Keratinocyte (primary cell): ENCODE results near the gene SLC25A23. TPM values are rescaled to one million over a fixed set of nuclear protein-coding genes. Genes with fewer than 3 reads are reported as not detected.

Source experiments
- DNase-seq: peaks from one replicate; pipeline ENCODE4 v3.0.0-alpha.2; 2011; ENCODE audit warnings: low read depth, missing footprints, low spot score
- FAIRE-seq: peaks from 2 replicates; lab custom pipeline; 2011; peaks lifted over from hg19 to GRCh38; lab: Jason Lieb, UNC
- H2AFZ ChIP-seq: 2 replicates; pipeline ENCODE4 v1.6.0; 2012; ENCODE audit warnings: low read length, control low read depth, inconsistent platforms; ENCODE audit not compliant: control insufficient read depth
- H3K27ac ChIP-seq: 2 replicates; pipeline ENCODE4 v1.5.1; 2011; ENCODE audit warnings: low read length; ENCODE audit not compliant: control insufficient read depth, insufficient read depth
- H3K27me3 ChIP-seq: 3 replicates; pipeline ENCODE4 v1.6.0; 2011; ENCODE audit warnings: low read length; ENCODE audit not compliant: control insufficient read depth, insufficient read depth; ENCODE audit errors: extremely low read depth
- H3K36me3 ChIP-seq, 2 experiments: 2 replicates in 1 of 2; 3 replicates in 1 of 2; pipeline ENCODE4 v1.5.1; 2011; ENCODE audit warnings: low read length in 2 of 2, mild to moderate bottlenecking in 1 of 2; ENCODE audit not compliant: control insufficient read depth in 2 of 2, insufficient read depth in 2 of 2; ENCODE audit errors: extremely low read depth in 1 of 2
- H3K4me1 ChIP-seq: 3 replicates; pipeline ENCODE4 v1.5.1; 2011; ENCODE audit warnings: low read length; ENCODE audit not compliant: control insufficient read depth, insufficient read depth; ENCODE audit errors: extremely low read depth
- H3K4me2 ChIP-seq: 3 replicates; pipeline ENCODE4 v1.6.0; 2011; ENCODE audit warnings: low read depth, low read length; ENCODE audit not compliant: control insufficient read depth, insufficient read depth; ENCODE audit errors: extremely low read depth
- H3K4me3 ChIP-seq, 3 experiments: fragments of 200-600 bp in 1 of 3; sonication (generic) in 1 of 3; 2 replicates in 2 of 3; 3 replicates in 1 of 3; pipeline ENCODE4 v1.5.1; 2011 to 2016; ENCODE audit warnings: low read length in 3 of 3, mild to moderate bottlenecking in 3 of 3, control low read depth in 2 of 3, inconsistent platforms in 1 of 3, low read depth in 1 of 3, mixed read lengths in 1 of 3, mixed run types in 1 of 3, moderate library complexity in 1 of 3; ENCODE audit not compliant: control insufficient read depth in 2 of 3, insufficient read depth in 2 of 3; ENCODE audit errors: extremely low read depth in 1 of 3
- H3K79me2 ChIP-seq: 2 replicates; pipeline ENCODE4 v1.6.0; 2012; ENCODE audit warnings: low read length; ENCODE audit not compliant: control insufficient read depth, insufficient read depth
- H3K9ac ChIP-seq: 3 replicates; pipeline ENCODE4 v1.6.0; 2011; ENCODE audit warnings: low read length; ENCODE audit not compliant: control insufficient read depth, insufficient read depth; ENCODE audit errors: extremely low read depth
- H3K9me1 ChIP-seq: 3 replicates; pipeline ENCODE4 v1.6.0; 2011; ENCODE audit warnings: low read length; ENCODE audit not compliant: control insufficient read depth, insufficient read depth; ENCODE audit errors: extremely low read depth
- H3K9me3 ChIP-seq: 2 replicates; pipeline ENCODE4 v1.5.1; 2012; ENCODE audit warnings: low read depth, low read length; ENCODE audit not compliant: control insufficient read depth
- H4K20me1 ChIP-seq: 3 replicates; pipeline ENCODE4 v1.6.0; 2011; ENCODE audit warnings: low read length; ENCODE audit not compliant: control insufficient read depth, insufficient read depth; ENCODE audit errors: extremely low read depth
- CTCF ChIP-seq, 3 experiments: IDR thresholded peaks in 1 of 3; conservative IDR thresholded peaks in 1 of 3; optimal IDR thresholded peaks in 1 of 3; 2 replicates in 2 of 3; 3 replicates in 1 of 3; pipeline versions ENCODE3 to v1.5.1; 2011; ENCODE audit warnings: low read length in 3 of 3, mild to moderate bottlenecking in 3 of 3, moderate library complexity in 2 of 3, control low read depth in 1 of 3, inconsistent platforms in 1 of 3; ENCODE audit not compliant: insufficient read depth in 2 of 3; ENCODE audit errors: extremely low read depth in 1 of 3
- EZH2 ChIP-seq: IDR thresholded peaks from one replicate; pipeline ENCODE4 v1.6.1; 2012; ENCODE audit warnings: inconsistent platforms, mild to moderate bottlenecking, low read length, moderate library complexity
- dilution Hi-C: fragments of 300-500 bp; cut with MboI; formaldehyde crosslinking; loops from one replicate; pipeline ENCODE4 v1.7.0; 2020; ENCODE audit warnings: low sequenced_read_pairs; ENCODE audit not compliant: extremely low pct_ligation_motif_present
- polyA plus RNA-seq, 5 experiments: library from polyadenylated mRNA; depleted of rRNA in 3 of 5; stranded (reverse) in 3 of 5; stranded (forward) in 1 of 5; unstranded in 1 of 5; fragments of >200 nt; gene quantifications; 1 replicate in 1 of 5; 2 replicates in 3 of 5; 3 replicates in 1 of 5; pipeline versions ENCODE4 v1.2.1 to v1.2.3, GENCODE V29; 2011 to 2012; ENCODE audit warnings: missing spikeins in 2 of 5, low read depth in 1 of 5, low replicate concordance in 1 of 5

Gene SLC25A23
- polyA plus RNA-seq, 1 donor (not counting 4 experiments of a cell fraction or from before 2014, with no cell fraction given) = 6.4 TPM

GRCh38 chr19:6483235-6483634, 23.6 kb upstream of the SLC25A23 start:
- Histone ChIP-seq H3K4me3 (no peak overlapping the region), H3K36me3 (no peaks in the 10 kb centered on the region), H3K79me2 (no peaks in the 10 kb centered on the region), H3K4me1 (no peaks in the 10 kb centered on the region), H3K9ac (no peak overlapping the region), H3K4me2 (no peak overlapping the region), H3K27me3 (no peaks in the 10 kb centered on the region), H4K20me1 (no peaks in the 10 kb centered on the region), H3K27ac (no peak overlapping the region), H2AFZ (no peak overlapping the region), H3K9me1 (no peaks in the 10 kb centered on the region), H3K9me3 (no peaks in the 10 kb centered on the region)
- no peak for DNase-seq
- no peak for FAIRE-seq
- TF ChIP-seq CTCF (optimal IDR thresholded peaks at IDR 0.05 in 1 of 3, IDR thresholded peaks at IDR 0.05 in 1 of 3, conservative IDR thresholded peaks at IDR 0.05 in 1 of 3; ENCODE audit: extremely low read depth in 1 of 3, insufficient read depth in 2 of 3, low read length in 3 of 3) (no peak), EZH2 (no peak)
- dilution Hi-C loops = no loop called here

GRCh38 chr19:6482343-6482686, 22.7 kb upstream of the SLC25A23 start:
- H3K27me3 ChIP-seq = no peaks in the 10 kb centered on the region
- H4K20me1 ChIP-seq = no peaks in the 10 kb centered on the region
- no peak overlapping the region for H3K9ac ChIP-seq
- H3K36me3 ChIP-seq = no peaks in the 10 kb centered on the region
- H2AFZ ChIP-seq = no peak overlapping the region
- no peak overlapping the region for H3K4me3 ChIP-seq
- no peaks in the 10 kb centered on the region for H3K9me3 ChIP-seq
- no peaks in the 10 kb centered on the region for H3K9me1 ChIP-seq
- dilution Hi-C loops = no loop called here
- no peak for TF ChIP-seq CTCF (optimal IDR thresholded peaks at IDR 0.05 in 1 of 3, IDR thresholded peaks at IDR 0.05 in 1 of 3, conservative IDR thresholded peaks at IDR 0.05 in 1 of 3; ENCODE audit: extremely low read depth in 1 of 3, insufficient read depth in 2 of 3, low read length in 3 of 3)
- no peak for TF ChIP-seq EZH2
- no peaks in the 10 kb centered on the region for H3K4me1 ChIP-seq
- DNase-seq (no peak), FAIRE-seq (no peak)
- H3K4me2 ChIP-seq = no peak overlapping the region
- H3K27ac ChIP-seq = no peak overlapping the region
- no peaks in the 10 kb centered on the region for H3K79me2 ChIP-seq
